ENCODE results near the gene CSF3R.

DNA sequence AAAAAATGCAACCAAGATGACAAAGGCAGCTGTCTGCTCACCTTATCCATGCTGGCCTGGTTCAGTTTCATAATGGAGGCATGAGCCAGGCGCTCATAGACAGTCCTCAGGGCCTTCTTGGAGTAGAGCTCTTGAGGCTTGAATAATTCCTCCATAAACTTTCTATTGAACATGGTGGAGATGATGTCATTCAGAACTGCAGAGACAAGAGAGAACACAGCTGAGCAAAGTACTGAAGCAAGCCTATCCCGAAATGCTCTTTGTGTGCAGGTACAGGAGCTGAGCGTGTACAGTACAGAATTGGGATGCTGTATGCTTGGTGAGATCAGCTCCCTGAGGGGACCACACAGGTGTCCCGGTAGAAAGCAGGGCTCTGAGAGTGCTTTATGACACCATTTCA lies 44.0 kb downstream of the CSF3R start:
- TF ChIP-seq POLR2A (IDR thresholded peaks at IDR 0.05; ENCODE audit: low read depth, low read length) (no peak), POLR2AphosphoS5 (IDR thresholded peaks at IDR 0.05; ENCODE audit: insufficient read depth, low read depth, low read length) (no peak), EZH2 (IDR thresholded peaks at IDR 0.05; ENCODE audit: borderline replicate concordance, low read depth, low read length, severe bottlenecking) (no peak), JUN (IDR thresholded peaks at IDR 0.05; ENCODE audit: borderline replicate concordance, insufficient read depth, insufficient read length, low read depth) (no peak)
- TF ChIP-seq, protein P1, sequence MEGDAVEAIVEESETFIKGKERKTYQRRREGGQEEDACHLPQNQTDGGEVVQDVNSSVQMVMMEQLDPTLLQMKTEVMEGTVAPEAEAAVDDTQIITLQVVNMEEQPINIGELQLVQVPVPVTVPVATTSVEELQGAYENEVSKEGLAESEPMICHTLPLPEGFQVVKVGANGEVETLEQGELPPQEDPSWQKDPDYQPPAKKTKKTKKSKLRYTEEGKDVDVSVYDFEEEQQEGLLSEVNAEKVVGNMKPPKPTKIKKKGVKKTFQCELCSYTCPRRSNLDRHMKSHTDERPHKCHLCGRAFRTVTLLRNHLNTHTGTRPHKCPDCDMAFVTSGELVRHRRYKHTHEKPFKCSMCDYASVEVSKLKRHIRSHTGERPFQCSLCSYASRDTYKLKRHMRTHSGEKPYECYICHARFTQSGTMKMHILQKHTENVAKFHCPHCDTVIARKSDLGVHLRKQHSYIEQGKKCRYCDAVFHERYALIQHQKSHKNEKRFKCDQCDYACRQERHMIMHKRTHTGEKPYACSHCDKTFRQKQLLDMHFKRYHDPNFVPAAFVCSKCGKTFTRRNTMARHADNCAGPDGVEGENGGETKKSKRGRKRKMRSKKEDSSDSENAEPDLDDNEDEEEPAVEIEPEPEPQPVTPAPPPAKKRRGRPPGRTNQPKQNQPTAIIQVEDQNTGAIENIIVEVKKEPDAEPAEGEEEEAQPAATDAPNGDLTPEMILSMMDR (IDR thresholded peaks at IDR 0.05; ENCODE audit: extremely low read depth in 1 of 2, insufficient read depth in 1 of 2, low read depth in 1 of 2, low read length in 2 of 2): no peak

Measured in endothelial cell of umbilical vein (primary cell).